GM12878 (cell line): Measurements from ENCODE around the gene ARMC6. TPM values are rescaled to one million over a fixed set of nuclear protein-coding genes. Genes with fewer than 3 reads are reported as not detected.

Experiments
- ATAC-seq: fragments of 200-7000 bp; cut with Tn5 transposase; 3 replicates; pipeline ENCODE4 v1.9.1; 2020; ENCODE audit warnings: mild to moderate bottlenecking, moderate library complexity
- BruUV-seq: library from RNA; stranded (reverse); fragments of 400-500 nt; replicated peaks from 2 replicates; lab custom pipeline; 2021; lab: Mats Ljungman, UMichigan
- CTCF ChIA-PET: fragments of 300-600 bp; sonication (Branson Sonifier 250); formaldehyde crosslinking; extraction: SDS; loops from one replicate; lab custom pipeline; 2021; ENCODE audit warnings: inconsistent platforms; lab: Yijun Ruan, JAX
- POLR2A ChIA-PET: fragments of 350-600 bp; formaldehyde crosslinking; extraction: SDS; loops from one replicate; lab custom pipeline; 2021; ENCODE audit warnings: inconsistent platforms; lab: Charles Lee
- RAD21 ChIA-PET: fragments of 300-600 bp; sonication (Branson Sonifier 250); formaldehyde crosslinking; loops from one replicate; lab custom pipeline; 2023; ENCODE audit warnings: antibody characterized with exemption; ENCODE audit not compliant: unreplicated experiment; lab: Charles Lee
- SMC1A ChIA-PET: fragments of 300-600 bp; sonication (Branson Sonifier 250); formaldehyde crosslinking; loops from one replicate; lab custom pipeline; 2023; ENCODE audit not compliant: unreplicated experiment, uncharacterized antibody; lab: Charles Lee
- DNase-seq: peaks from one replicate; pipeline ENCODE4 v3.0.0-alpha.2; 2011; ENCODE audit warnings: low read depth, low spot score
- FAIRE-seq: peaks from 3 replicates; lab custom pipeline; 2011; peaks lifted over from hg19 to GRCh38; lab: Jason Lieb, UNC
- H2AFZ ChIP-seq: 2 replicates; pipeline ENCODE4 v1.6.0; 2011; ENCODE audit warnings: low read depth, low read length, control low read depth; ENCODE audit not compliant: control insufficient read depth
- H3K27ac ChIP-seq: 2 replicates; pipeline ENCODE4 v1.5.1; 2011; ENCODE audit warnings: control low read depth; ENCODE audit not compliant: control insufficient read depth, insufficient read depth
- H3K27me3 ChIP-seq, 2 experiments: replicated peaks in 1 of 2; 2 replicates each; pipeline versions ENCODE4 v1.6.0 to v1.6.1; 2011; ENCODE audit warnings: low read length in 1 of 2; ENCODE audit not compliant: control insufficient read depth in 2 of 2, insufficient read depth in 2 of 2
- H3K36me3 ChIP-seq, 2 experiments: 2 replicates each; pipeline ENCODE4 v1.5.1; 2011; ENCODE audit warnings: low read length in 1 of 2; ENCODE audit not compliant: control insufficient read depth in 2 of 2, insufficient read depth in 2 of 2
- H3K4me1 ChIP-seq: 2 replicates; pipeline ENCODE4 v1.6.1; 2011; ENCODE audit warnings: mild to moderate bottlenecking, low read length, moderate library complexity, mixed read lengths; ENCODE audit not compliant: control insufficient read depth, insufficient read depth
- H3K4me2 ChIP-seq: 2 replicates; pipeline ENCODE4 v1.6.0; 2011; ENCODE audit warnings: control low read depth; ENCODE audit not compliant: control insufficient read depth, insufficient read depth
- H3K4me3 ChIP-seq: fragments of 200-600 bp; sonication (generic); 2 replicates; pipeline ENCODE4 v1.5.1; 2016
- H3K79me2 ChIP-seq: 2 replicates; pipeline ENCODE4 v1.6.0; 2011; ENCODE audit warnings: low read length; ENCODE audit not compliant: control insufficient read depth, insufficient read depth
- H3K9ac ChIP-seq: 2 replicates; pipeline ENCODE4 v1.8.0; 2011; ENCODE audit warnings: low read length, control low read depth, mixed read lengths; ENCODE audit not compliant: control insufficient read depth, insufficient read depth
- H3K9me3 ChIP-seq: replicated peaks from 3 replicates; pipeline ENCODE4 v1.5.1; 2011; ENCODE audit warnings: mild to moderate bottlenecking, low read length; ENCODE audit not compliant: control insufficient read depth, insufficient read depth
- H4K20me1 ChIP-seq: 2 replicates; pipeline ENCODE4 v1.6.0; 2011; ENCODE audit not compliant: control insufficient read depth, insufficient read depth
- WGBS: methylation state at CpG from one replicate; pipeline ENCODE4 v1.1.6; 2016; ENCODE audit warnings: low lambda C conversion rate; ENCODE audit not compliant: insufficient replicate concordance, insufficient coverage; ENCODE audit errors: missing lambda C conversion rate; 5-methylcytosine and 5-hydroxymethylcytosine counted together
- in situ Hi-C: fragments of 300-500 bp; cut with MboI; formaldehyde crosslinking; loops from 9 replicates; pipeline ENCODE4 v1.14.3; 2018; ENCODE audit warnings: mixed read lengths
- intact Hi-C: fragments of 100-400 bp; cut with micrococcal nuclease; formaldehyde crosslinking; loops from one replicate; pipeline ENCODE4 v1.14.2; 2022; ENCODE audit not compliant: unreplicated experiment
- polyA plus RNA-seq, 11 experiments: library from polyadenylated mRNA; depleted of rRNA in 4 of 11; unstranded in 6 of 11; stranded (reverse) in 5 of 11; fragments of >200 nt; fragmentation: Nextera tagmentation in 4 of 11; fragmentation: Illumina TruSeq in 1 of 11; extraction: Ambion mirVana in 4 of 11; extraction: Trizol in 1 of 11; gene quantifications; 1 replicate in 1 of 11; 2 replicates in 10 of 11; pipeline versions ENCODE4 v1.2.1 to v1.2.3, GENCODE V29; 2011 to 2016; ENCODE audit warnings: inconsistent platforms in 2 of 11, missing spikeins in 2 of 11, low read depth in 1 of 11
- total RNA-seq, 4 experiments: library from RNA; depleted of rRNA in 3 of 4; stranded (reverse); fragments of >200 nt in 3 of 4; fragmentation: Illumina TruSeq in 1 of 4; extraction: Trizol in 1 of 4; gene quantifications; 2 replicates each; pipeline versions ENCODE4 v1.2.1 to v1.2.3, GENCODE V29; 2013 to 2021
- TF ChIP-seq, protein P1 (sequence below): fragments of 150-350 bp; IDR thresholded peaks from 2 replicates; pipeline ENCODE4 v1.6.1; 2016; ENCODE audit warnings: low read depth, low read length
- TF ChIP-seq, protein P2 (sequence below): fragments of 450-650 bp; formaldehyde crosslinking; IDR thresholded peaks from 2 replicates; pipeline ENCODE4 v1.5.0; 2022; ENCODE audit warnings: mild to moderate bottlenecking, missing genetic modification characterization

ARMC6 gene
- total and polyA plus RNA-seq, 10 of the 15 experiments (the other 5 are each of a cell fraction or from before 2014, with no cell fraction given) = 1.1 to 64.4 (median 41.6) TPM

DNA sequence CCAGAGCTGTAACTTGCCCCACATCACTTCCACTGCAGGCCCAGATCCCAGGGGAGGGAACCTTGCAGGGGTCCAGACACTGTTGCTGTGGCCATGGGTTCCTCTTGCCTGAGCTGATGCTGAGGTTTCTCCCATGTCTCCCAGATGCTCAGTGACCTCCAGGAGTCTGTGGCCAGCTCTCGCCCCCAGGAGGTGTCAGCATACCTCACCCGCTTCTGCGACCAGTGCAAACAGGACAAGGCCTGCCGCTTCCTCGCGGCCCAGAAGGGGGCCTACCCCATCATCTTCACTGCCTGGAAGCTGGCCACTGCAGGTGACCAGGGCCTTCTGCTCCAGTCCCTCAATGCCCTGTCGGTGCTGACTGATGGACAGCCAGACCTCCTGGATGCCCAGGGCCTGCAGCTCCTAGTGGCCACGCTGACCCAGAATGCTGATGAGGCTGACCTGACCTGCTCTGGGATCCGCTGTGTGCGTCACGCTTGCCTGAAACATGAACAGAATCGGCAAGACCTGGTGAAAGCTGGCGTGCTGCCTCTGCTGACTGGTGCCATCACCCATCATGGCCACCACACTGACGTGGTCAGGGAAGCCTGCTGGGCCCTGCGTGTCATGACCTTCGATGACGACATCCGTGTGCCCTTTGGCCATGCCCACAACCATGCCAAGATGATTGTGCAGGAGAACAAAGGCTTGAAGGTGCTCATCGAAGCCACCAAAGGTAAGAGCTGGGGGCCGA is 18.2 kb downstream of the ARMC6 start:
- WGBS = 93% methylated on average over 20 of the region's 20 CpGs
- Histone ChIP-seq H3K79me2 (no peaks in the 10 kb centered on the region), H3K36me3 (peaks cover 24 to 32% of the 10 kb centered on the region in 2 experiments), H3K4me3 (no peak overlapping the region), H3K9ac (no peak overlapping the region), H3K4me2 (no peak overlapping the region), H4K20me1 (no peaks in the 10 kb centered on the region; the same call in 1 of the 2 replicates), H3K27ac (no peak overlapping the region), H3K4me1 (no peaks in the 10 kb centered on the region), H3K27me3 (no peaks in the 10 kb centered on the region), H2AFZ (no peak overlapping the region), H3K9me3 (no peaks in the 10 kb centered on the region)
- CTCF ChIA-PET = interaction anchor here (1.3 to 3.7 kb wide), 6 partner anchors 13 to 123 kb away, joined by 3 to 24 read pairs (median 10); no protein-coding TSS in a partner anchor
- POLR2A ChIA-PET = no interaction called here
- intact Hi-C loops (loop anchor here (5.0 kb wide), 1 partner anchor 61 kb away; no protein-coding TSS in a partner anchor), in situ Hi-C loops (no loop called here)
- ATAC-seq (no peak), FAIRE-seq (no peak), DNase-seq (no peak)
- SMC1A ChIA-PET = interaction anchor here (1.1 to 1.6 kb wide), 3 partner anchors 61 to 92 kb away, joined by 3 to 4 read pairs (median 4); no protein-coding TSS in a partner anchor
- TF ChIP-seq, protein P1, sequence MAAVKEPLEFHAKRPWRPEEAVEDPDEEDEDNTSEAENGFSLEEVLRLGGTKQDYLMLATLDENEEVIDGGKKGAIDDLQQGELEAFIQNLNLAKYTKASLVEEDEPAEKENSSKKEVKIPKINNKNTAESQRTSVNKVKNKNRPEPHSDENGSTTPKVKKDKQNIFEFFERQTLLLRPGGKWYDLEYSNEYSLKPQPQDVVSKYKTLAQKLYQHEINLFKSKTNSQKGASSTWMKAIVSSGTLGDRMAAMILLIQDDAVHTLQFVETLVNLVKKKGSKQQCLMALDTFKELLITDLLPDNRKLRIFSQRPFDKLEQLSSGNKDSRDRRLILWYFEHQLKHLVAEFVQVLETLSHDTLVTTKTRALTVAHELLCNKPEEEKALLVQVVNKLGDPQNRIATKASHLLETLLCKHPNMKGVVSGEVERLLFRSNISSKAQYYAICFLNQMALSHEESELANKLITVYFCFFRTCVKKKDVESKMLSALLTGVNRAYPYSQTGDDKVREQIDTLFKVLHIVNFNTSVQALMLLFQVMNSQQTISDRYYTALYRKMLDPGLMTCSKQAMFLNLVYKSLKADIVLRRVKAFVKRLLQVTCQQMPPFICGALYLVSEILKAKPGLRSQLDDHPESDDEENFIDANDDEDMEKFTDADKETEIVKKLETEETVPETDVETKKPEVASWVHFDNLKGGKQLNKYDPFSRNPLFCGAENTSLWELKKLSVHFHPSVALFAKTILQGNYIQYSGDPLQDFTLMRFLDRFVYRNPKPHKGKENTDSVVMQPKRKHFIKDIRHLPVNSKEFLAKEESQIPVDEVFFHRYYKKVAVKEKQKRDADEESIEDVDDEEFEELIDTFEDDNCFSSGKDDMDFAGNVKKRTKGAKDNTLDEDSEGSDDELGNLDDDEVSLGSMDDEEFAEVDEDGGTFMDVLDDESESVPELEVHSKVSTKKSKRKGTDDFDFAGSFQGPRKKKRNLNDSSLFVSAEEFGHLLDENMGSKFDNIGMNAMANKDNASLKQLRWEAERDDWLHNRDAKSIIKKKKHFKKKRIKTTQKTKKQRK = no peak
- TF ChIP-seq, protein P2, sequence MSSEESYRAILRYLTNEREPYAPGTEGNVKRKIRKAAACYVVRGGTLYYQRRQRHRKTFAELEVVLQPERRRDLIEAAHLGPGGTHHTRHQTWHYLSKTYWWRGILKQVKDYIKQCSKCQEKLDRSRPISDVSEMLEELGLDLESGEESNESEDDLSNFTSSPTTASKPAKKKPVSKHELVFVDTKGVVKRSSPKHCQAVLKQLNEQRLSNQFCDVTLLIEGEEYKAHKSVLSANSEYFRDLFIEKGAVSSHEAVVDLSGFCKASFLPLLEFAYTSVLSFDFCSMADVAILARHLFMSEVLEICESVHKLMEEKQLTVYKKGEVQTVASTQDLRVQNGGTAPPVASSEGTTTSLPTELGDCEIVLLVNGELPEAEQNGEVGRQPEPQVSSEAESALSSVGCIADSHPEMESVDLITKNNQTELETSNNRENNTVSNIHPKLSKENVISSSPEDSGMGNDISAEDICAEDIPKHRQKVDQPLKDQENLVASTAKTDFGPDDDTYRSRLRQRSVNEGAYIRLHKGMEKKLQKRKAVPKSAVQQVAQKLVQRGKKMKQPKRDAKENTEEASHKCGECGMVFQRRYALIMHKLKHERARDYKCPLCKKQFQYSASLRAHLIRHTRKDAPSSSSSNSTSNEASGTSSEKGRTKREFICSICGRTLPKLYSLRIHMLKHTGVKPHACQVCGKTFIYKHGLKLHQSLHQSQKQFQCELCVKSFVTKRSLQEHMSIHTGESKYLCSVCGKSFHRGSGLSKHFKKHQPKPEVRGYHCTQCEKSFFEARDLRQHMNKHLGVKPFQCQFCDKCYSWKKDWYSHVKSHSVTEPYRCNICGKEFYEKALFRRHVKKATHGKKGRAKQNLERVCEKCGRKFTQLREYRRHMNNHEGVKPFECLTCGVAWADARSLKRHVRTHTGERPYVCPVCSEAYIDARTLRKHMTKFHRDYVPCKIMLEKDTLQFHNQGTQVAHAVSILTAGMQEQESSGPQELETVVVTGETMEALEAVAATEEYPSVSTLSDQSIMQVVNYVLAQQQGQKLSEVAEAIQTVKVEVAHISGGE (CRISPR knock-in tag) = no peak
- no TSS peak for BruUV-seq
- RAD21 ChIA-PET = no interaction called here
